ENCODE data around the gene FMO3.

FMO3 gene

GRCh38 chr1:171090604-171091003 is at the start of gene FMO3:
Gene FMO3 (plus strand): TSS chr1:171090905. CDS start chr1:171092659, 1,754 bp downstream.
- no peaks in the 10 kb centered on the region for H3K4me1 ChIP-seq (ENCODE audit: control insufficient read depth in 1 of 2, insufficient read depth in 2 of 2, low read length in 2 of 2)
- no peaks in the 10 kb centered on the region for H3K27me3 ChIP-seq (ENCODE audit: low read depth, low read length)
- no peak within 1 kb of the TSS for H3K27ac ChIP-seq (ENCODE audit: low read length)
- H3K36me3 ChIP-seq (ENCODE audit: control insufficient read depth in 1 of 2, insufficient read depth in 2 of 2, low read length in 2 of 2): no peaks in the 10 kb centered on the region
- H3K9me3 ChIP-seq (ENCODE audit: control insufficient read depth in 1 of 2, low read length in 2 of 2): no peaks in the 10 kb centered on the region
- H3K4me3 ChIP-seq (ENCODE audit: low read depth in 1 of 2, low read length in 2 of 2): no peak within 1 kb of the TSS

GRCh38 chr1:171048014-171048413 is 42.7 kb upstream of the FMO3 start:
- no peaks in the 10 kb centered on the region for H3K27me3 ChIP-seq (ENCODE audit: low read depth, low read length)
- no peaks in the 10 kb centered on the region for H3K4me1 ChIP-seq (ENCODE audit: control insufficient read depth in 1 of 2, insufficient read depth in 2 of 2, low read length in 2 of 2)
- no peaks in the 10 kb centered on the region for H3K36me3 ChIP-seq (ENCODE audit: control insufficient read depth in 1 of 2, insufficient read depth in 2 of 2, low read length in 2 of 2)
- no peak overlapping the region for H3K27ac ChIP-seq (ENCODE audit: low read length)
- no peak overlapping the region for H3K4me3 ChIP-seq (ENCODE audit: low read depth in 1 of 2, low read length in 2 of 2)
- peaks cover 0 to 24% of the 10 kb centered on the region in 2 donors for H3K9me3 ChIP-seq (ENCODE audit: control insufficient read depth in 1 of 2, low read length in 2 of 2)

GRCh38 chr1:171052977-171053376 is 37.7 kb upstream of the FMO3 start:
- Histone ChIP-seq H3K9me3 (ENCODE audit: control insufficient read depth in 1 of 2, low read length in 2 of 2) (peaks cover 0 to 7% of the 10 kb centered on the region in 2 donors), H3K4me1 (ENCODE audit: control insufficient read depth in 1 of 2, insufficient read depth in 2 of 2, low read length in 2 of 2) (no peaks in the 10 kb centered on the region), H3K27me3 (ENCODE audit: low read depth, low read length) (no peaks in the 10 kb centered on the region), H3K4me3 (ENCODE audit: low read depth in 1 of 2, low read length in 2 of 2) (no peak overlapping the region), H3K27ac (ENCODE audit: low read length) (no peak overlapping the region), H3K36me3 (ENCODE audit: control insufficient read depth in 1 of 2, insufficient read depth in 2 of 2, low read length in 2 of 2) (no peaks in the 10 kb centered on the region)

- H3K4me3 ChIP-seq (ENCODE audit: low read depth in 1 of 2, low read length in 2 of 2): no peak overlapping the region
- H3K27ac ChIP-seq (ENCODE audit: low read length): no peak overlapping the region
- no peaks in the 10 kb centered on the region for H3K27me3 ChIP-seq (ENCODE audit: low read depth, low read length)
- peaks cover 0 to 3% of the 10 kb centered on the region in 2 donors for H3K9me3 ChIP-seq (ENCODE audit: control insufficient read depth in 1 of 2, low read length in 2 of 2)
- H3K36me3 ChIP-seq (ENCODE audit: control insufficient read depth in 1 of 2, insufficient read depth in 2 of 2, low read length in 2 of 2): no peaks in the 10 kb centered on the region
- no peaks in the 10 kb centered on the region for H3K4me1 ChIP-seq (ENCODE audit: control insufficient read depth in 1 of 2, insufficient read depth in 2 of 2, low read length in 2 of 2)
These were observed 34.6 kb upstream of the FMO3 start for GRCh38 chr1:171055966-171056643.

GRCh38 chr1:171061425-171062143 is 29.1 kb upstream of the FMO3 start:
- Histone ChIP-seq H3K27ac (ENCODE audit: low read length) (no peak overlapping the region), H3K4me3 (ENCODE audit: low read depth in 1 of 2, low read length in 2 of 2) (no peak overlapping the region), H3K27me3 (ENCODE audit: low read depth, low read length) (no peaks in the 10 kb centered on the region)

GRCh38 chr1:171062902-171063301 is 27.8 kb upstream of the FMO3 start:
- no peaks in the 10 kb centered on the region for H3K4me1 ChIP-seq (ENCODE audit: control insufficient read depth in 1 of 2, insufficient read depth in 2 of 2, low read length in 2 of 2)
- H3K36me3 ChIP-seq (ENCODE audit: control insufficient read depth in 1 of 2, insufficient read depth in 2 of 2, low read length in 2 of 2): no peaks in the 10 kb centered on the region
- no peaks in the 10 kb centered on the region for H3K27me3 ChIP-seq (ENCODE audit: low read depth, low read length)
- H3K27ac ChIP-seq (ENCODE audit: low read length): no peak overlapping the region
- no peaks in the 10 kb centered on the region for H3K9me3 ChIP-seq (ENCODE audit: control insufficient read depth in 1 of 2, low read length in 2 of 2)
- H3K4me3 ChIP-seq (ENCODE audit: low read depth in 1 of 2, low read length in 2 of 2): no peak overlapping the region

More at GRCh38 chr1:171061425-171062143, 29.1 kb upstream of the FMO3 start:
- Histone ChIP-seq H3K9me3 (ENCODE audit: control insufficient read depth in 1 of 2, low read length in 2 of 2) (no peaks in the 10 kb centered on the region), H3K4me1 (ENCODE audit: control insufficient read depth in 1 of 2, insufficient read depth in 2 of 2, low read length in 2 of 2) (no peaks in the 10 kb centered on the region), H3K36me3 (ENCODE audit: control insufficient read depth in 1 of 2, insufficient read depth in 2 of 2, low read length in 2 of 2) (no peaks in the 10 kb centered on the region)

- H3K36me3 ChIP-seq (ENCODE audit: control insufficient read depth in 1 of 2, insufficient read depth in 2 of 2, low read length in 2 of 2): no peaks in the 10 kb centered on the region
- no peak overlapping the region for H3K27ac ChIP-seq (ENCODE audit: low read length)
- no peak overlapping the region for H3K4me3 ChIP-seq (ENCODE audit: low read depth in 1 of 2, low read length in 2 of 2)
- H3K4me1 ChIP-seq (ENCODE audit: control insufficient read depth in 1 of 2, insufficient read depth in 2 of 2, low read length in 2 of 2): no peaks in the 10 kb centered on the region
- H3K27me3 ChIP-seq (ENCODE audit: low read depth, low read length): no peaks in the 10 kb centered on the region
- H3K9me3 ChIP-seq (ENCODE audit: control insufficient read depth in 1 of 2, low read length in 2 of 2): no peaks in the 10 kb centered on the region
These were observed 15.7 kb upstream of the FMO3 start for GRCh38 chr1:171075041-171075440.

GRCh38 chr1:171081314-171081753 is 9.4 kb upstream of the FMO3 start:
- no peak overlapping the region for H3K27ac ChIP-seq (ENCODE audit: low read length)

GRCh38 chr1:171081763-171082201 is 8.9 kb upstream of the FMO3 start:
- no peak overlapping the region for H3K27ac ChIP-seq (ENCODE audit: low read length)
- H3K36me3 ChIP-seq (ENCODE audit: control insufficient read depth in 1 of 2, insufficient read depth in 2 of 2, low read length in 2 of 2): no peaks in the 10 kb centered on the region
- no peak overlapping the region for H3K4me3 ChIP-seq (ENCODE audit: low read depth in 1 of 2, low read length in 2 of 2)
- peaks cover 0 to 5% of the 10 kb centered on the region in 2 donors for H3K4me1 ChIP-seq (ENCODE audit: control insufficient read depth in 1 of 2, insufficient read depth in 2 of 2, low read length in 2 of 2)
- no peaks in the 10 kb centered on the region for H3K9me3 ChIP-seq (ENCODE audit: control insufficient read depth in 1 of 2, low read length in 2 of 2)
- H3K27me3 ChIP-seq (ENCODE audit: low read depth, low read length): no peaks in the 10 kb centered on the region

More at GRCh38 chr1:171081314-171081753, 9.4 kb upstream of the FMO3 start:
- H3K4me1 ChIP-seq (ENCODE audit: control insufficient read depth in 1 of 2, insufficient read depth in 2 of 2, low read length in 2 of 2): peaks cover 0 to 5% of the 10 kb centered on the region in 2 donors
- no peak overlapping the region for H3K4me3 ChIP-seq (ENCODE audit: low read depth in 1 of 2, low read length in 2 of 2)
- H3K9me3 ChIP-seq (ENCODE audit: control insufficient read depth in 1 of 2, low read length in 2 of 2): no peaks in the 10 kb centered on the region
- H3K27me3 ChIP-seq (ENCODE audit: low read depth, low read length): no peaks in the 10 kb centered on the region
- H3K36me3 ChIP-seq (ENCODE audit: control insufficient read depth in 1 of 2, insufficient read depth in 2 of 2, low read length in 2 of 2): no peaks in the 10 kb centered on the region

GRCh38 chr1:171082606-171083005 is 8.1 kb upstream of the FMO3 start:
- peaks cover 0 to 5% of the 10 kb centered on the region in 2 donors for H3K4me1 ChIP-seq (ENCODE audit: control insufficient read depth in 1 of 2, insufficient read depth in 2 of 2, low read length in 2 of 2)
- H3K27ac ChIP-seq (ENCODE audit: low read length): no peak overlapping the region
- H3K27me3 ChIP-seq (ENCODE audit: low read depth, low read length): no peaks in the 10 kb centered on the region
- H3K4me3 ChIP-seq (ENCODE audit: low read depth in 1 of 2, low read length in 2 of 2): no peak overlapping the region
- no peaks in the 10 kb centered on the region for H3K9me3 ChIP-seq (ENCODE audit: control insufficient read depth in 1 of 2, low read length in 2 of 2)
- no peaks in the 10 kb centered on the region for H3K36me3 ChIP-seq (ENCODE audit: control insufficient read depth in 1 of 2, insufficient read depth in 2 of 2, low read length in 2 of 2)

GRCh38 chr1:171083222-171083621 is 7.5 kb upstream of the FMO3 start:
- Histone ChIP-seq H3K9me3 (ENCODE audit: control insufficient read depth in 1 of 2, low read length in 2 of 2) (no peaks in the 10 kb centered on the region), H3K4me3 (ENCODE audit: low read depth in 1 of 2, low read length in 2 of 2) (no peak overlapping the region), H3K4me1 (ENCODE audit: control insufficient read depth in 1 of 2, insufficient read depth in 2 of 2, low read length in 2 of 2) (peaks cover 0 to 5% of the 10 kb centered on the region in 2 donors), H3K27me3 (ENCODE audit: low read depth, low read length) (no peaks in the 10 kb centered on the region), H3K36me3 (ENCODE audit: control insufficient read depth in 1 of 2, insufficient read depth in 2 of 2, low read length in 2 of 2) (no peaks in the 10 kb centered on the region), H3K27ac (ENCODE audit: low read length) (no peak overlapping the region)

Measured in muscle layer of duodenum (tissue), 2 donors.